ENCODE results near the gene TMPRSS9.
A peak's percentile ranks its signal among the peaks of the same experiment; 100 is the strongest.

Gene TMPRSS9

GRCh38 chr19:2355168-2356035 is 4.7 kb upstream of the TMPRSS9 start:
- no peak overlapping the region for H3K4me3 ChIP-seq (ENCODE audit: control insufficient read depth, low read depth, low read length)
- TF ChIP-seq CTCF (conservative IDR thresholded peaks at IDR 0.05; ENCODE audit: control insufficient read depth, insufficient read depth, low read depth, low read length): no peak
- peak; percentile 15 for DNase-seq (ENCODE audit: low read depth)

GRCh38 chr19:2356036-2356646 is 3.9 kb upstream of the TMPRSS9 start:
- no peak for DNase-seq (ENCODE audit: low read depth)
- H3K4me3 ChIP-seq (ENCODE audit: control insufficient read depth, low read depth, low read length): no peak overlapping the region
- TF ChIP-seq CTCF (conservative IDR thresholded peaks at IDR 0.05; ENCODE audit: control insufficient read depth, insufficient read depth, low read depth, low read length): no peak

- DNase-seq (ENCODE audit: low read depth): no peak
- no peak for TF ChIP-seq CTCF (conservative IDR thresholded peaks at IDR 0.05; ENCODE audit: control insufficient read depth, insufficient read depth, low read depth, low read length)
- no peak overlapping the region for H3K4me3 ChIP-seq (ENCODE audit: control insufficient read depth, low read depth, low read length)
These were observed 2.5 kb upstream of the TMPRSS9 start for GRCh38 chr19:2357279-2358206.

- no peak for DNase-seq (ENCODE audit: low read depth)
- H3K4me3 ChIP-seq (ENCODE audit: control insufficient read depth, low read depth, low read length): no peak overlapping the region
- TF ChIP-seq CTCF (conservative IDR thresholded peaks at IDR 0.05; ENCODE audit: control insufficient read depth, insufficient read depth, low read depth, low read length): no peak
These were observed 1.4 kb upstream of the TMPRSS9 start for GRCh38 chr19:2358548-2359173.

- no peak for DNase-seq (ENCODE audit: low read depth)
- H3K4me3 ChIP-seq (ENCODE audit: control insufficient read depth, low read depth, low read length): no peak overlapping the region
- no peak for TF ChIP-seq CTCF (conservative IDR thresholded peaks at IDR 0.05; ENCODE audit: control insufficient read depth, insufficient read depth, low read depth, low read length)
These were observed 768 bp downstream of the TMPRSS9 start for GRCh38 chr19:2360833-2361232.
